GM18858 (cell line): ENCODE data around the gene CHST15.

Experiments
- ATAC-seq: cut with Tn5 transposase; IDR thresholded peaks from one replicate; pipeline ENCODE4 v1.9.1; 2021; ENCODE audit not compliant: unreplicated experiment

CHST15 gene

GRCh38 chr10:124001391-124002148 is 91.8 kb downstream of the CHST15 start:
- no peak for ATAC-seq

- ATAC-seq: no peak
Observed at GRCh38 chr10:124000792-124001201, 92.6 kb downstream of the CHST15 start.

- ATAC-seq: no peak
Observed at GRCh38 chr10:123999956-124000615, 93.3 kb downstream of the CHST15 start.

GRCh38 chr10:123999261-123999660 is 94.1 kb downstream of the CHST15 start:
- ATAC-seq: no peak

GRCh38 chr10:123998197-123999141 is 94.9 kb downstream of the CHST15 start:
- ATAC-seq: no peak

- ATAC-seq: no peak
Observed at GRCh38 chr10:123997486-123998196, 95.8 kb downstream of the CHST15 start.

- ATAC-seq: no peak
Observed at GRCh38 chr10:123997013-123997412, 96.4 kb downstream of the CHST15 start.

- no peak for ATAC-seq
Observed at GRCh38 chr10:123996302-123996701, 97.1 kb downstream of the CHST15 start.

- ATAC-seq: no peak
Observed at GRCh38 chr10:123995461-123996131, 97.8 kb downstream of the CHST15 start.

- ATAC-seq: no peak
Observed at GRCh38 chr10:123995082-123995460, 98.3 kb downstream of the CHST15 start.

GRCh38 chr10:123994417-123995081 is 98.8 kb downstream of the CHST15 start:
- no peak for ATAC-seq

GRCh38 chr10:123993534-123994416 is 99.6 kb downstream of the CHST15 start:
- no peak for ATAC-seq

GRCh38 chr10:123991611-123992570 is 101.5 kb downstream of the CHST15 start:
- no peak for ATAC-seq

- no peak for ATAC-seq
Observed at GRCh38 chr10:123990889-123991288, 102.5 kb downstream of the CHST15 start.

- ATAC-seq: no peak
Observed at GRCh38 chr10:123988694-123989093, 104.7 kb downstream of the CHST15 start.

GRCh38 chr10:123986736-123987135 is 106.7 kb downstream of the CHST15 start:
- ATAC-seq: no peak

- ATAC-seq: no peak
Observed at GRCh38 chr10:123974406-123974805, 119.0 kb downstream of the CHST15 start.
